GM18873 (cell line): ENCODE data around the gene SPANXA1.
"Not testable (repeated sequence)": the region's sequence is repeated elsewhere in the genome, so short reads cannot be mapped to it uniquely, and the experiment has no call there.

Experiments used
- ATAC-seq: cut with Tn5 transposase; IDR thresholded peaks from one replicate; pipeline ENCODE4 v1.9.1; 2021; ENCODE audit warnings: mild to moderate bottlenecking, moderate library complexity, moderate number of reproducible peaks; ENCODE audit not compliant: unreplicated experiment, low FRiP score

The SPANXA1 gene

DNA sequence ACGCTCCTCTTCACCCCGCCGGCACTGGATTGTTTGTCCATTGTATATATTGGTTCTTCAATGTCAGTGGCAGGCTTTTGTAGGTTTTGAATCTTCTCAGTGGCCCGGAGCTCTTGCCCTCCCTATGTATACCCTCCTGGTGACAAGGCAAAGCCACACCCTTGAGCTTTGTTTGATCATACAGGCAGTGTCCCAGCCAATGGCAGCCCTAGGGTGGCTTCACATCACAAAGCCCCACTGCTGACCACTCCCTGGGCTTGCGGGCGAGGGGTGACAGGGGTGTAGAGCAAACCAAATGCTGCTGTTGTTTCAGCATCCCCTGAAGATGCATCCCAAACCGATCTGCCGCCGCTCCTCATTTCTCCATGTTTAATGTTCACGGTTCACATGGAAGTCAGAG lies at the start of gene SPANXA1:
TSS of gene SPANXA1 (minus strand) at position 101 of the 400 bp plus-strand sequence. CDS start at position 41, 60 bp downstream.
- not testable (repeated sequence) for ATAC-seq

DNA sequence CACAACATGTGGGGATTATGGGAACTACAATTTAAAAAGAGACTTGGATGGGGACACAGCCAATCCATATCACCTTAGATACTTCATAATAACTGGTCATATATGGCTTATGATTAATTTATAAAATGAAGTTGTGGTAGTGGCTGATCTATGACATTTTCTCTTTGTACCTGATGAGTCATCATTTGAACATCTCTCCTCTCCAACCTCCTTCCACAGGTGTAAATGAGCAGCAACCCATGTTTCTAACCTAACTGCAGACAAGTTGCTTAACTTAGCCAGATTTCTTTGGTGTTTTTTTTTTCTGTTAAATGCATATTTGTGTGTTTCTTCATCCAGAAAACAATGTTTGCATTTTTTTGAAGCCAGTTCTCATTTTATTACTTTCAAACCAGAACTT lies 47.6 kb upstream of the SPANXA1 start:
- ATAC-seq = no peak

DNA sequence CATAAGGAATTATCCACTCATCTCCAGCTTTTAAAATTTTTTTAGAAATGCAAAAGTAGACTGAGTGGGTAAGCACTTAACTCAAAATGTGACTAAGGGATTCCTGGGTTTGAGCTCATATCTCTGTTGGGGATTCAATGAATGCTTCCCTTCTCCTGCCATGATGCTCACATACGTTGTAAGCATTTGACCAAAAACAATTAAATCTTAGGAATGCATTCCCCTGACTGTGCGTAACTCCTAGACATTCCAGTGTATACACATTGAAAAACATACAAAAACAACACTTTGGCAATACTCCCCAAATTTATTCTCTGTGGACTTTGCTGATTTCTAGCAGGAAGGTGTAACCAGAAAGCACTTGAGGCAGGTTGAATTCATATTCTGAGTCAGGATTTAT lies 34.8 kb upstream of the SPANXA1 start:
- no peak for ATAC-seq

DNA sequence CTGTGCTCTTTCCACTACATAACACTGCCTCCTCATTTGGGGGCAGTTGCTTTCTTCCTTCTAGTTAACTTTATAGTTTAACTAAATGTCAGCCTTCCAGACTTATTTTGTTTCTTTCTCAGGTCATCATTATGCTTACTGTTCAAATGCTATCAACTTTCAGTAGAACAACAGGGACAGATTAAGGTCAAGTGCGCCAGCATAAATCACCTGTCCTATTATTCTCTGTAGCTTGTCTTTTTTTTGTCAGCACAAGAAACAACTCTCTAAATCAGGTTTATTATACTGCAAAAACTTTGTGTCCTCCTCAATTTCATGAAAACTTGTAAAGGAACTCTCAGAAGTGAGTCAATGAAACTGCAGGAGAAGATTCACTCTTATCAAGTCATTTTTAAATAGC lies 24.6 kb upstream of the SPANXA1 start:
- ATAC-seq = no peak

DNA sequence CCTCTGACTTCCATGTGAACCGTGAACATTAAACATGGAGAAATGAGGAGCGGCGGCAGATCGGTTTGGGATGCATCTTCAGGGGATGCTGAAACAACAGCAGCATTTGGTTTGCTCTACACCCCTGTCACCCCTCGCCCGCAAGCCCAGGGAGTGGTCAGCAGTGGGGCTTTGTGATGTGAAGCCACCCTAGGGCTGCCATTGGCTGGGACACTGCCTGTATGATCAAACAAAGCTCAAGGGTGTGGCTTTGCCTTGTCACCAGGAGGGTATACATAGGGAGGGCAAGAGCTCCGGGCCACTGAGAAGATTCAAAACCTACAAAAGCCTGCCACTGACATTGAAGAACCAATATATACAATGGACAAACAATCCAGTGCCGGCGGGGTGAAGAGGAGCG lies 4.9 kb upstream of the SPANXA1 start, which contains the start of gene SPANXA2:
TSS of gene SPANXA2 (plus strand) at position 301 of the 400 bp plus-strand sequence. CDS start at position 361, 60 bp downstream.
- ATAC-seq = not testable (repeated sequence)

GRCh38 chrX:141542551-141542950 lies 42.0 kb downstream of the SPANXA1 start:
- not testable (repeated sequence) for ATAC-seq
